ENCODE results near the gene CIPC. TPM values are rescaled to one million over a fixed set of nuclear protein-coding genes. Genes with fewer than 3 reads are reported as not detected.
A peak's percentile ranks its signal among the peaks of the same experiment; 100 is the strongest.

The CIPC gene
- total RNA-seq (10 to 100 TPM; 59.7 to 96.1 (median 77.7) TPM), polyA plus RNA-seq (10 to 100 TPM; 14.8 to 21.0 (median 18.0) TPM)

GRCh38 chr14:77097700-77098528 is at the start of gene CIPC:
TSS of gene CIPC (plus strand) at chr14:77098258. CDS start at chr14:77105709, 7,451 bp downstream.
- Histone ChIP-seq H3K36me3 (no peaks in the 10 kb centered on the region), H3K4me1 (peaks cover 0 to 56% (median 50%) of the 10 kb centered on the region in 4 donors), H3K27ac (peak within 1 kb of the TSS; percentile 90 to 100 (median 96)), H3K9me3 (no peaks in the 10 kb centered on the region), H3K4me3 (peak within 1 kb of the TSS; percentile 67 to 92 (median 86)), H3K27me3 (no peaks in the 10 kb centered on the region)
- intact Hi-C loops (cut with DNase I) = loop anchor here (1.0 to 5.0 kb wide), 6 partner anchors 27 to 224 kb away; partner anchors contain the start of genes GSTZ1, IRF2BPL and POMT2
- 0 to 1% methylated on average over 87 of the region's 87 CpGs for WGBS, 2 donors
- no peak for TF ChIP-seq CTCF (IDR thresholded peaks at IDR 0.05)
- TF ChIP-seq POLR2AphosphoS5 (IDR thresholded peaks at IDR 0.05) = peak; percentile 88 to 96 (median 92)
- TF ChIP-seq POLR2A (IDR thresholded peaks at IDR 0.05) = peak; percentile 87 to 91
- peak in 1 of 4 donors; percentile 86 for TF ChIP-seq EP300 (IDR thresholded peaks at IDR 0.05)
- DNase-seq = peak; percentile 100

- TF ChIP-seq POLR2A (IDR thresholded peaks at IDR 0.05) (no peak), POLR2AphosphoS5 (IDR thresholded peaks at IDR 0.05) (peak in 1 of 4 donors; percentile 34)
- Histone ChIP-seq H3K27ac (peak overlapping the region; percentile 70 to 86 (median 84)), H3K36me3 (no peaks in the 10 kb centered on the region), H3K4me3 (no peak overlapping the region), H3K9me3 (peaks cover 0 to 3% (median 0%) of the 10 kb centered on the region in 4 donors), H3K27me3 (no peaks in the 10 kb centered on the region), H3K4me1 (peaks cover 0 to 38% (median 34%) of the 10 kb centered on the region in 4 donors)
- 45 to 56% methylated on average over 11 of the region's 11 CpGs for WGBS, 2 donors
- intact Hi-C loops (cut with DNase I) = loop anchor here (2.0 to 5.0 kb wide), 2 partner anchors 34 to 104 kb away; no protein-coding TSS in a partner anchor
- DNase-seq = peak; percentile 81
These were observed 46.9 kb upstream of the CIPC start for GRCh38 chr14:77051116-77051515.

GRCh38 chr14:77052281-77053044 is 45.6 kb upstream of the CIPC start:
- 66 to 86% methylated on average over 8 of the region's 8 CpGs for WGBS, 2 donors
- Histone ChIP-seq H3K9me3 (peaks cover 0 to 5% (median 0%) of the 10 kb centered on the region in 4 donors), H3K4me1 (peaks cover 0 to 29% (median 25%) of the 10 kb centered on the region in 4 donors), H3K36me3 (no peaks in the 10 kb centered on the region), H3K27me3 (no peaks in the 10 kb centered on the region), H3K27ac (peak overlapping the region; percentile 48 to 86 (median 84)), H3K4me3 (no peak overlapping the region)
- intact Hi-C loops (cut with DNase I) = loop anchor here (1.0 to 5.0 kb wide), 3 partner anchors 35 to 139 kb away; no protein-coding TSS in a partner anchor
- DNase-seq = peak; percentile 66
- TF ChIP-seq POLR2AphosphoS5 (IDR thresholded peaks at IDR 0.05) = peak in 2 of 4 donors; percentile 10 to 34
- TF ChIP-seq EP300 (IDR thresholded peaks at IDR 0.05) = no peak
- TF ChIP-seq CTCF (IDR thresholded peaks at IDR 0.05) = no peak

GRCh38 chr14:77053046-77053841 is 44.8 kb upstream of the CIPC start:
- peaks cover 0 to 29% (median 25%) of the 10 kb centered on the region in 4 donors for H3K4me1 ChIP-seq
- peak; percentile 88 for DNase-seq
- peak overlapping the region; percentile 48 to 86 (median 84) for H3K27ac ChIP-seq
- peaks cover 0 to 5% (median 0%) of the 10 kb centered on the region in 4 donors for H3K9me3 ChIP-seq
- no peak overlapping the region for H3K4me3 ChIP-seq
- H3K27me3 ChIP-seq = no peaks in the 10 kb centered on the region
- intact Hi-C loops (cut with DNase I) = loop anchor here (1.0 to 5.0 kb wide), 3 partner anchors 36 to 140 kb away; no protein-coding TSS in a partner anchor
- 39 to 41% methylated on average over 21 of the region's 21 CpGs for WGBS, 2 donors
- H3K36me3 ChIP-seq = no peaks in the 10 kb centered on the region
- TF ChIP-seq CTCF (IDR thresholded peaks at IDR 0.05) (peak; percentile 92 to 97 (median 96)), POLR2A (IDR thresholded peaks at IDR 0.05) (no peak), POLR2AphosphoS5 (IDR thresholded peaks at IDR 0.05) (peak in 3 of 4 donors; percentile 58 to 65 (median 65)), EP300 (IDR thresholded peaks at IDR 0.05) (peak in 1 of 4 donors; percentile 15)
